ENCODE results near the gene PLEKHG4. TPM values are rescaled to one million over a fixed set of nuclear protein-coding genes. Genes with fewer than 3 reads are reported as not detected.

PLEKHG4 gene
- total RNA-seq, 2 experiments from 2014 or later: 13.1 to 14.0 TPM

DNA sequence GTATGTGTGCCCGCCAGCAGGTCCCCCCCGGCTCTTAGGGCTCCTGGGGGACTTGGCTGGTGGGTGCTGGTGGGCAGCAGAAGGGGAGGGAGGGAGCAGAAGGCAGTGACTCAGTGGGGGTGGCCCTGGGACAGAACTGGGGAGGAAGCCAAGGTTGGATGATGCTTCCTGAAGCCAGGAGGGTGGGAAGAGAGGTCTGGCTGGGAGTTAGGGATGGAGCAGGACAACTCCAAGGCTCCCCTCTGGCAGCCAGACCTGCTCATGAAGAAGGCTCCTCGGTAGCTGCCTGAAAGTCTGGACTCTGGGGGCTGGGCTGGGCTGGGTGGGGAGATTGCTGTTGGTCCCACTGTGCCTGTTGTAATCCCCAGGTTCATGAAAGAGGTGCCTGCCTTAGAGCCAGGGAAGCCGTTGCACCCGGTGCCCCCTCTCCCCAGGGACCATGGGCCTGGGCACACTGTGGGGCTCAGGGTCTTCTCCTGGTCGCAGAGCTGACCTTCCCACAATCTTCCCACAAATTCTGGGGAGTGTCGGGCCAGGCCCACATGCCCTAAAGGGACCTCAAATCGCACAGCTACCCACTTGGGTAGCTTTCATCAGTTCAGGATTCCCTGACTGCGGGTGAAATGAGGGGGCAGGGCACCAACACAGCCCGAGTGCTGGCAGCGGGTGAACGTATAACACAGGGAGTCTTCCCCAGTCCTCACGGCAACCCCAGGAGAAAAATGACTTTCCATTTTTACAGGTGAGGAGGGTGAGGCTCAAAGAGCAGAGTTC lies 1.1 kb upstream of the PLEKHG4 start:
- POLR2A ChIA-PET: interaction anchor here (0.6 kb wide), 1 partner anchor 301 kb away, joined by 3 read pairs; no protein-coding TSS in a partner anchor
- Histone ChIP-seq H3K27ac (ENCODE audit: low read depth in 1 of 2, low read length in 2 of 2) (no peak overlapping the region), H3K4me1 (ENCODE audit: insufficient read depth, low read length) (peaks cover 27% of the 10 kb centered on the region), H3K27me3 (ENCODE audit: control insufficient read depth in 1 of 2, insufficient read depth in 2 of 2, low read length in 2 of 2) (no peaks in the 10 kb centered on the region), H3K36me3 (ENCODE audit: insufficient read depth, low read length) (peaks cover 9% of the 10 kb centered on the region), H3K9me3 (ENCODE audit: control insufficient read depth in 1 of 2, insufficient read depth in 1 of 2, low read length in 2 of 2) (no peaks in the 10 kb centered on the region), H3K4me3 (ENCODE audit: low read length) (peak overlapping the region; percentile 74)
- ATAC-seq (ENCODE audit: poor library complexity) (no peak), DNase-seq (no peak)
- TF ChIP-seq, protein P1, sequence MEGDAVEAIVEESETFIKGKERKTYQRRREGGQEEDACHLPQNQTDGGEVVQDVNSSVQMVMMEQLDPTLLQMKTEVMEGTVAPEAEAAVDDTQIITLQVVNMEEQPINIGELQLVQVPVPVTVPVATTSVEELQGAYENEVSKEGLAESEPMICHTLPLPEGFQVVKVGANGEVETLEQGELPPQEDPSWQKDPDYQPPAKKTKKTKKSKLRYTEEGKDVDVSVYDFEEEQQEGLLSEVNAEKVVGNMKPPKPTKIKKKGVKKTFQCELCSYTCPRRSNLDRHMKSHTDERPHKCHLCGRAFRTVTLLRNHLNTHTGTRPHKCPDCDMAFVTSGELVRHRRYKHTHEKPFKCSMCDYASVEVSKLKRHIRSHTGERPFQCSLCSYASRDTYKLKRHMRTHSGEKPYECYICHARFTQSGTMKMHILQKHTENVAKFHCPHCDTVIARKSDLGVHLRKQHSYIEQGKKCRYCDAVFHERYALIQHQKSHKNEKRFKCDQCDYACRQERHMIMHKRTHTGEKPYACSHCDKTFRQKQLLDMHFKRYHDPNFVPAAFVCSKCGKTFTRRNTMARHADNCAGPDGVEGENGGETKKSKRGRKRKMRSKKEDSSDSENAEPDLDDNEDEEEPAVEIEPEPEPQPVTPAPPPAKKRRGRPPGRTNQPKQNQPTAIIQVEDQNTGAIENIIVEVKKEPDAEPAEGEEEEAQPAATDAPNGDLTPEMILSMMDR (IDR thresholded peaks at IDR 0.05): no peak
- H3K36me3 Mint-ChIP-seq (ENCODE audit: low read depth): peaks cover 23% of the 10 kb centered on the region
- H3K27ac Mint-ChIP-seq: peak overlapping the region; percentile 64
- H3K4me1 Mint-ChIP-seq (ENCODE audit: low read depth): peaks cover 17% of the 10 kb centered on the region
- CTCF ChIA-PET: interaction anchor here (0.9 to 1.5 kb wide), 3 partner anchors 11 to 51 kb away, joined by 4 read pairs; partner anchors contain the start of gene TMEM208
- no peaks in the 10 kb centered on the region for H3K27me3 Mint-ChIP-seq
- no peaks in the 10 kb centered on the region for H3K9me3 Mint-ChIP-seq
- intact Hi-C loops (cut with DNase I, micrococcal nuclease): loop anchor here in 1 of 2 experiments (5.0 kb wide), 2 partner anchors 51 to 119 kb away; partner anchors contain the start of gene TMEM208
- H3K4me3 Mint-ChIP-seq: peak overlapping the region; percentile 88

DNA sequence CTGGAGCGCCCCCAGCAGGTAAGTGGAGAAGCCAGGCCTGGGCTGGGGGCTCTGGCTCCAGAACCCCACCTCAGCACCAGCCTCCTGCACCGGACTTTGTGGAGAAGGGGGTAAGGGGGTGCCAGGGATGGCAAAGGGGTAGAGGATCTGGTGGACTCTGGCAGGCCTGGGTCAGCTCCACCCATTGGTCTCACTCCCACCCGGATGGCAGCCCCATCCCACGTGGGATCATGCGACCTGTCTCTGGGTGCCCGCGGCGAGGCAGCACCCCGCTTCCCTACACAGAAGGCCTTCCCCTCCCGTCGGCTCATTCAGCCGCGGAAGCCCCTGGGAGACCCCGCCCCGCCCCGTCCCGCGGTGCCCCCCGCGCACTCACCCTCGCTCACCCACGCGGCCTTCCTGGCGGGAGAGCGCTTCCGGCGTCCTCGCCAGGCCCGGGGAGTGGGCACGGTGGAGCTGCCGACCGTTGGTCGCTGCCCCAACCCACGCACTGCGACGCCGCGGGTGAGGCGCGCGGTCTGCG lies 498 bp upstream of the PLEKHG4 start:
- H3K4me1 ChIP-seq (ENCODE audit: insufficient read depth, low read length): peaks cover 27% of the 10 kb centered on the region
- ChIA-PET CTCF (interaction anchor here (1.3 to 1.5 kb wide), 2 partner anchors 10 to 35 kb away, joined by 4 read pairs; no protein-coding TSS in a partner anchor), POLR2A (interaction anchor here (0.6 kb wide), 1 partner anchor 300 kb away, joined by 3 read pairs; no protein-coding TSS in a partner anchor)
- peak overlapping the region; percentile 64 for H3K27ac Mint-ChIP-seq
- H3K4me3 Mint-ChIP-seq: peak overlapping the region; percentile 88
- peak overlapping the region; percentile 74 for H3K4me3 ChIP-seq (ENCODE audit: low read length)
- H3K9me3 Mint-ChIP-seq: no peaks in the 10 kb centered on the region
- DNase-seq: peak; percentile 13 to 71 (median 33)
- H3K9me3 ChIP-seq (ENCODE audit: control insufficient read depth in 1 of 2, insufficient read depth in 1 of 2, low read length in 2 of 2): no peaks in the 10 kb centered on the region
- H3K27ac ChIP-seq (ENCODE audit: low read depth in 1 of 2, low read length in 2 of 2): peak overlapping the region in 1 of 2 donors; percentile 27
- H3K27me3 Mint-ChIP-seq: no peaks in the 10 kb centered on the region
- H3K4me1 Mint-ChIP-seq (ENCODE audit: low read depth): peaks cover 17% of the 10 kb centered on the region
- no peaks in the 10 kb centered on the region for H3K27me3 ChIP-seq (ENCODE audit: control insufficient read depth in 1 of 2, insufficient read depth in 2 of 2, low read length in 2 of 2)
- intact Hi-C loops (cut with DNase I, micrococcal nuclease): loop anchor here in 1 of 2 experiments (5.0 kb wide), 2 partner anchors 52 to 118 kb away; partner anchors contain the start of gene TMEM208
- H3K36me3 Mint-ChIP-seq (ENCODE audit: low read depth): peaks cover 23% of the 10 kb centered on the region
- TF ChIP-seq, protein P1 (IDR thresholded peaks at IDR 0.05): no peak
- peaks cover 9% of the 10 kb centered on the region for H3K36me3 ChIP-seq (ENCODE audit: insufficient read depth, low read length)
- ATAC-seq (ENCODE audit: poor library complexity): peak; percentile 61

DNA sequence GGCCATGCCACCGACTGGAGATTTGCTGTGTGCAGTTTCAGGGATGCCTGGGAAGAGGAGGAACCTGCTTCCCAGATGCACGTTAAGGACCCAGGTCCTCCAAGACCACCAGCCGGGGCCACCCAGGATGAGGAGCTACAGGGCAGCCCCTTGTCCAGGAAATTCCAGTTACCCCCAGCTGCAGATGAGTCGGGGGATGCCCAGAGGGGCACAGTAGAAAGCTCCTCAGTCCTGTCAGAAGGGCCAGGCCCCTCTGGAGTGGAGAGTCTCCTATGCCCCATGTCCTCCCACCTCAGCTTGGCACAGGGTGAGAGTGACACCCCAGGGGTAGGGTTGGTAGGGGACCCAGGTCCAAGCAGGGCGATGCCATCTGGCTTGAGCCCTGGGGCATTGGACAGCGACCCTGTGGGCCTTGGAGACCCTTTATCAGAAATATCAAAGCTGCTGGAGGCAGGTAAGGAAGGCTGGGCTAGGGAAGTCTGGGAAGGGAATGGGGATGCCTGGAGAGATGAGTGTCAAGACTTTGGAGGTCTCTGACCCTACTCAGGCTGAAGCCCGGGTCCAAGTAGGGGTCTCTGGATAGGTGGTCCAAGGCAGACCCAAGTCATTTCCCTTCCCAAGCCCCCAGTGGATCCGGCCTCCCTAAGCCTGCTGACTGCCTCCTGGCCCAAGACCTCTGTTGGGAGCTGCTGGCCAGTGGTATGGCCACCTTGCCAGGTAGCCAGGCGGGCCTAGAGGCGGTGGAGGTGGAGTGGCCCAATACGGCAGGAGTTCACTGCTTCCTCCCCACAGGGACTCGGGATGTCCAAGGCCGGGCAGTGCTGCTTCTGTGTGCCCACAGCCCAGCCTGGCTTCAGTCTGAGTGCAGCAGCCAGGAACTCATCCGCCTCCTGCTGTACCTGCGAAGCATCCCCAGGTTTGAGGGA lies 1.0 kb downstream of the PLEKHG4 start:
- DNase-seq: no peak
- POLR2A ChIA-PET: no interaction called here

More for the DNA sequence above, 1.0 kb downstream of the PLEKHG4 start:
- no peaks in the 10 kb centered on the region for H3K9me3 Mint-ChIP-seq
- no peak for ATAC-seq (ENCODE audit: poor library complexity)
- Histone ChIP-seq H3K27ac (ENCODE audit: low read depth in 1 of 2, low read length in 2 of 2) (no peak overlapping the region), H3K27me3 (ENCODE audit: control insufficient read depth in 1 of 2, insufficient read depth in 2 of 2, low read length in 2 of 2) (no peaks in the 10 kb centered on the region), H3K9me3 (ENCODE audit: control insufficient read depth in 1 of 2, insufficient read depth in 1 of 2, low read length in 2 of 2) (no peaks in the 10 kb centered on the region), H3K36me3 (ENCODE audit: insufficient read depth, low read length) (peaks cover 9% of the 10 kb centered on the region), H3K4me1 (ENCODE audit: insufficient read depth, low read length) (peaks cover 27% of the 10 kb centered on the region), H3K4me3 (ENCODE audit: low read length) (peak overlapping the region; percentile 19)
- no peaks in the 10 kb centered on the region for H3K27me3 Mint-ChIP-seq
- H3K4me1 Mint-ChIP-seq (ENCODE audit: low read depth): peaks cover 17% of the 10 kb centered on the region
- H3K4me3 Mint-ChIP-seq: peak overlapping the region; percentile 34
- intact Hi-C loops (cut with DNase I, micrococcal nuclease): loop anchor here in 1 of 2 experiments (1.0 to 10.0 kb wide), 2 partner anchors 15 to 194 kb away; no protein-coding TSS in a partner anchor
- TF ChIP-seq, protein P1 (IDR thresholded peaks at IDR 0.05): no peak
- CTCF ChIA-PET: no interaction called here
- H3K27ac Mint-ChIP-seq: no peak overlapping the region
- peaks cover 23% of the 10 kb centered on the region for H3K36me3 Mint-ChIP-seq (ENCODE audit: low read depth)
